Erythroblast (primary cell): Measurements from ENCODE around the gene CNTN6.

Source experiments
- GATA1 ChIP-seq: IDR thresholded peaks from 2 replicates; pipeline ENCODE4 v1.6.1; 2011; ENCODE audit warnings: low read depth, mild to moderate bottlenecking, control low read depth, low read length, moderate library complexity
- POLR2A ChIP-seq: IDR thresholded peaks from 2 replicates; pipeline ENCODE4 v1.6.1; 2011; ENCODE audit warnings: mild to moderate bottlenecking, low read length

DNA sequence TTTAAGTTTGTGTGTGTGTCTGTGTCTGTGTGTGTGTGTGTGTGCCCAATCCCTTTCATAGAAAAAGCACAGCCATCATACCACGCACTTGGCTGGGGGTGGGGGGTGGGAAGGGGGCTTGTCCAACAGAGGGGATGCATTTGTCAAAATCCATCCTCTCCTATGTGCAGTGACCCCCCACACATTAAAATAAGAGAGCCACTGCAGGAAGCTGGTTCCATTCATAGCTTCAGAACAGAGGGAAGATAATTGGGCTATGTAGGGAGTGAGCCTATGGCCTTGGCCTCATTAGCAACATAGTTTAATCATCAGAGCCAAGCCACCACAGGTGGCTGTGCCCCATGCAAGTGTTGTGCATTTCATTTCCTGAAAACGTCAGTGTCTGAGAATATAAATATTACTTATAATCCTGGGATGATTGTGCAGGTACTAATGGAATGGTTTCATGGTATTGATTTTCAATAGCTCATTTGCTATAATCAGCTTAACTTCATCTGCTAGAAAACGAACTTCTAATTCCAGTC, 330.8 kb downstream of the CNTN6 start:
- TF ChIP-seq POLR2A = no peak
- TF ChIP-seq GATA1 = no peak
